GM12891 (cell line): ENCODE data around the gene COL6A2.
"Not testable (repeated sequence)": the region's sequence is repeated elsewhere in the genome, so short reads cannot be mapped to it uniquely, and the experiment has no call there.

Source experiments
- DNase-seq: peaks from one replicate; pipeline ENCODE4 v3.0.0; 2011; ENCODE audit warnings: low spot score; ENCODE audit not compliant: insufficient read length
- FAIRE-seq: peaks from 2 replicates; lab custom pipeline; 2011; peaks lifted over from hg19 to GRCh38; lab: Jason Lieb, UNC
- PAX5 ChIP-seq: IDR thresholded peaks from 2 replicates; pipeline ENCODE4 v1.6.1; 2011; ENCODE audit warnings: low read length, moderate library complexity, mild to moderate bottlenecking; ENCODE audit not compliant: insufficient read depth, severe bottlenecking
- POLR2A ChIP-seq: IDR thresholded peaks from 2 replicates; pipeline ENCODE4 v1.6.1; 2011; ENCODE audit warnings: low read depth, low read length, control low read depth
- POLR2AphosphoS5 ChIP-seq: IDR thresholded peaks from 2 replicates; pipeline ENCODE4 v1.6.1; 2011; ENCODE audit warnings: low read depth, low read length, control low read depth
- POU2F2 ChIP-seq: IDR thresholded peaks from 2 replicates; pipeline ENCODE4 v1.6.1; 2011; ENCODE audit warnings: low read depth, mild to moderate bottlenecking, control low read depth, low read length, moderate library complexity
- SPI1 ChIP-seq: IDR thresholded peaks from 2 replicates; pipeline ENCODE4 v1.6.1; 2011; ENCODE audit warnings: low read depth, low read length, control low read depth
- TAF1 ChIP-seq: IDR thresholded peaks from 2 replicates; pipeline ENCODE4 v1.6.1; 2011; ENCODE audit warnings: low read depth, low read length, control low read depth

The COL6A2 gene

DNA sequence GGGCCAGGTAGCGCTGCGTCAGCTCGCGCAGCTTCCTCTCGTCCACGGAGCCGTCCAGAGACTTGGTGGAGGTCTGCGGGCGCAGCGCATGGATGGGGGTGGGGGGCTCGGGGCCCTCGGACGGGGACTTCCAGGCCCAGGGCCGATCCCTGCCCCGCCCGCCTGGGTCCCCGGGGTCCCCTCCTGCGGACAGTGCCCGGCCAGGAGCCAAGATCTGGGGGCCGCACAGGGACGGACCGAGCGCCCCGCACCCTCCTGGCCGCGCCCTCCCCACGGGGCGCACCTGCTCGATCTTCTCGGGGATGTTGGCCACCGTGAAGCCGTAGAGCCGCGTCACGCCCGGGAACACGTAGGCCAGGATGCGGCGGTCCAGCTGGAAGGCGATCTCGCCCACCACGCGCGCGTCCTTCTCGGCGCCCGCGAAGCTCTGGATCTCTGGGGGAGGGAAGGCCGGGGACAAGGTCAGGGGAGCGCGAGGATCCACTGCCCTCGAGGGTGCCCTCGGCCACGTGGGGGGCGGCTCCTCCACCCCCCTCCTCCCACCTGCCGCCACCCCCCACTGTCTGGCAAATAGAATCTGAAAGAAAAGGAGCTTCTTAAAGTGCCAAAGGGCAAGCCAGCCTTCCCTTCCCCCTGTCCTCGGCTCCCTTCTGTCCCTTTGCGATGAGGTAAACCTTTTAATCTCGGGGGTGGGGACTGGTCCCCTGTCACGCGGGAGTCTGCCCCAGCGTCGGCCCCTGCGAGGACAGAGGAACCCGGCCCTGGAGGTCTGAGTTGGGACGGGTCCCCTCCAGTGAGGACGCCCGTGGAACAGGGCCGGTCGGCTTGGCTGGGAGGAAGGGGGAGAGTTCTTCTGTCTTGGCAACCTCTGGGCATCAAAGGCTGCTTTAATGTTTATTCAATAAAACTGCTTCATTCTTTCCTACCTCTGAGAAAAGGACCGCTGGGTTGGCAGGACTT, 64.0 kb downstream of the COL6A2 start:
- no peak for FAIRE-seq
- TF ChIP-seq POU2F2: no peak
- TF ChIP-seq PAX5: no peak
- no peak for TF ChIP-seq POLR2AphosphoS5
- TF ChIP-seq SPI1: no peak
- no peak for TF ChIP-seq POLR2A
- TF ChIP-seq TAF1: no peak
- no peak for DNase-seq

DNA sequence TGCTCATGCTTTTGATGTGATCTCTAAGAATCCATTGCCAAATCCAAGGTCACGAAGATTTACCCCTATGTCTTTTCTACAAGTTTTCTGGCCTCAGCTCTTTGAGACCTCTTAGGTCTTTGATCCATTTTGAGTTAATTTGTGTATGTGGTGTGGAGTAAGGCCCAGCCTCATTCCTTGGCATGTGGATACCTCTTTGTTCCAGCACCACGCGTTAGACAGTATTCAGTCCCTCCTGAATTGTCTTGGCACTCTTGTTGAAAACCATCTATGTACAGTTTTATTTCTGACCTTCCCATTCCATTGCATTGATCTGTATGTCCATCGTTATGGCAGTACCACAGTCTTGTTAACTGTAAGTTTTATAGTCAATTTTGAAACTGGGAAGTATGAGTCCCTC, 65.5 kb downstream of the COL6A2 start:
- no peak for FAIRE-seq
- TF ChIP-seq POU2F2 (no peak), TAF1 (no peak), SPI1 (no peak), POLR2AphosphoS5 (no peak), POLR2A (no peak), PAX5 (no peak)
- no peak for DNase-seq

DNA sequence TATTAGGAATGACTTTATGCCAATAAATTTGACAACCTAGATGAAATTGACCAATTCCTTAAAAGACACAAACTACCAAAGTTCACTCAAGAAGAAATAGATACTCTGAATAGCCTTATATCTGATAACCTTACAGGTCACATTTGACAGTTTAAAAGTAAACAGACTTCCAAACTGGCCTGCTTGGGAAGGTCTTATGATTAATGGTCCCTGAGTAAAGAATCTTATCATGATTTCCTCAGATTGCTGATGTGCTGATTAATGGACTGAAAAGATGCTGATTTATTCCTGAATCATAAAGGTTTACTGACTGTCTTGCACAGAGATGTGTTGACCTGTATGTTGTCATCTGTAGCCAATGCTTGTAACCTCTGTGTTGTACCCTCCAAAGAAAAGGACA, 67.2 kb downstream of the COL6A2 start:
- FAIRE-seq (no peak), DNase-seq (no peak)
- TF ChIP-seq POU2F2 (no peak), POLR2AphosphoS5 (no peak), TAF1 (no peak), POLR2A (no peak), PAX5 (no peak), SPI1 (no peak)

DNA sequence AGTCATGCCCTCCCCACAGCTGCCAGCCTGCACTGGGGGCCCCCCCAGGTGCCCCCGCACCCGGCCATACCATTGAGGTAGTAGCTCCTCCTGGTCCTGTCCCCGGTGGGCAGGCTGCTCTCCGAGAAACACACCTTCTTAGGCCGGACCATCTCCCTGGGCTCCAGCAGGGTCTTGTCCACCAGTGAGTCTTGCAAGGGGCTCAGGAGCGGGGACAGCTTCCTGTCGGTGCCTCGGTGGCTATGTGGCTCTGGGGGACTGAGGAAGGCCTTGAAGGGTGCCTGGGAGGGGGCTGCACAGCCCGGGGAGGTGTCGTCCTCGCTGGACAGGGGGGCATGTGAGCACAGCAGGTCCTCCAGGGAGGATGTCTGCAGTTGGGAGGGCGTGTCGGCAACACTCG, 70.3 kb downstream of the COL6A2 start:
- TF ChIP-seq TAF1: no peak
- TF ChIP-seq POLR2A: no peak
- TF ChIP-seq PAX5: no peak
- no peak for TF ChIP-seq POU2F2
- TF ChIP-seq SPI1: no peak
- no peak for TF ChIP-seq POLR2AphosphoS5
- no peak for FAIRE-seq
- DNase-seq: no peak

DNA sequence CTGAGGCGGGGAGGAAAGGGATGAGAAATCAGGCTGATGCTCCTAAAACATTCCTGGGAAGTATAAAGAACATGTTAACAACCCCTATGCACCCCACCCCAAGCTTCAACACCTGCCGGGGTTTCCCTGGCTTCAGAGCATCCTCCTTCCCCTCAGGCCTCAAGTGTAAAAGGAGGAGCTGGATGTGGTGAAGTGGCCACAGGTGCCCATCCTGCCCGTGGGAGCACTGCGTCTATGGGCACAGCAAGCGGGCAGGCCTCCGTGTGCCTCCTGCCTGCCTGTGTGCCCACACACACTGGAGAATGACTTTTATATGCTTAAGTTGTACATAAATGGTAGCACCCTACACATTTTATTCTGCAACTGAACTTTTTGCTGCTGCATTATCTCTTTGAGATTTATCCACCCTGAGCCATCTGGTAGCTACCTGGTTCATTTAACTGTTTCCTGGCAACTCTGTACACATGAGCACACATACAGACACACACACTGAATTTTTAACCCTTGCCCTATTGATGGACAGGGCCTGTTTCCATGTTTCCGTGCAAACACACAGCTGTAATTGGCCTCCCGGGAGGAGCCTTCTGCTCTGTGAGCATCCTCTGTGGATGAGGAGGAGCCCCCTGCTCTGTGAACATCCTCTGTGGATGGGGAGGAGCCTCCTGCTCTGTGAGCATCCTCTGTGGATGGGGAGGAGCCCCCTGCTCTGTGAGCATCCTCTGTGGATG, 70.9 kb downstream of the COL6A2 start:
- TF ChIP-seq SPI1: no peak
- TF ChIP-seq POLR2A: no peak
- TF ChIP-seq PAX5: no peak
- TF ChIP-seq POLR2AphosphoS5: no peak
- TF ChIP-seq TAF1: no peak
- no peak for TF ChIP-seq POU2F2
- DNase-seq: no peak
- FAIRE-seq: no peak

DNA sequence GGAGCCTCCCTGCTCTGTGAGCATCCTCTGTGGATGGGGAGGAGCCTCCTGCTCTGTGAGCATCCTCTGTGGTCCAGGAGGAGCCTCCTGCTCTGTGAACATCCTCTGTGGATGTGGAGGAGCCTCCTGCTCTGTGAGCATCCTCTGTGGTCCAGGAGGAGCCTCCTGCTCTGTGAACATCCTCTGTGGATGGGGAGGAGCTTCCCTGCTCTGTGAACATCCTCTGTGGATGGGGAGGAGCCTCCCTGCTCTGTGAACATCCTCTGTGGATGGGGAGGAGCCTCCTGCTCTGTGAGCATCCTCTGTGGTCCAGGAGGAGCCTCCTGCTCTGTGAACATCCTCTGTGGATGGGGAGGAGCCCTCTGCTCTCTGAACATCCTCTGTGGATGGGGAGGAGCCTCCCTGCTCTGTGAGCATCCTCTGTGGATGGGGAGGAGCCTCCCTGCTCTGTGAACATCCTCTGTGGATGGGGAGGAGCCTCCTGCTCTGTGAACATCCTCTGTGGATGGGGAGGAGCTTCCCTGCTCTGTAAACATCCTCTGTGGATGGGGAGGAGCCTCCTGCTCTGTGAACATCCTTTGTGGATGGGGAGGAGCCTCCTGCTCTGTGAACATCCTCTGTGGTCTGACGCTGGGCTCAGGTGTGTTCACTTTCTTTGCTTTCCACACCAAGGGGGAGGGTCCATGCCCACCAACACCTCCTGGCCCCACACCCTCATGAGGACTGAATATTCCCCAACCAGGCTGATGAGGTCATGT, 72.7 kb downstream of the COL6A2 start:
- DNase-seq, FAIRE-seq: not testable (repeated sequence)

DNA sequence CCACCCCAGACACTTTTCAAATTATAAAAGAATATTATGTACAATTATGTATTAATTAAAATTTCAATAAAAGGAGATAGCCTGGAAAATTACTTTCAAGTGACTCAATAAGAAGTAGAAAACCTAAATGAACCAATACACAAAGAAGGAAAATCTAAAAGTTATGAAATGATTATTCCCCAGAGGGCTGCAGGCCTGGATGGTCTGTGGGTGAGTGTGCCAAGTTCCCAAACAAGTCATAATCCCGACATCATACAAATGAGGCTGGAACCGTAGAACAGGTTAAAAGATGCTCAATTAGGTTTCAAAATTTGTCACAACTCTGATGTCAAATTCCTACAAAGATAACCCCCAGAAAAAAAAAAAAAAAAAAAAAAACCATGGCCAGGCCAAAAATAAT, 73.7 kb downstream of the COL6A2 start:
- DNase-seq (no peak), FAIRE-seq (no peak)
- TF ChIP-seq POLR2AphosphoS5 (no peak), TAF1 (no peak), SPI1 (no peak), POU2F2 (no peak), PAX5 (no peak)

DNA sequence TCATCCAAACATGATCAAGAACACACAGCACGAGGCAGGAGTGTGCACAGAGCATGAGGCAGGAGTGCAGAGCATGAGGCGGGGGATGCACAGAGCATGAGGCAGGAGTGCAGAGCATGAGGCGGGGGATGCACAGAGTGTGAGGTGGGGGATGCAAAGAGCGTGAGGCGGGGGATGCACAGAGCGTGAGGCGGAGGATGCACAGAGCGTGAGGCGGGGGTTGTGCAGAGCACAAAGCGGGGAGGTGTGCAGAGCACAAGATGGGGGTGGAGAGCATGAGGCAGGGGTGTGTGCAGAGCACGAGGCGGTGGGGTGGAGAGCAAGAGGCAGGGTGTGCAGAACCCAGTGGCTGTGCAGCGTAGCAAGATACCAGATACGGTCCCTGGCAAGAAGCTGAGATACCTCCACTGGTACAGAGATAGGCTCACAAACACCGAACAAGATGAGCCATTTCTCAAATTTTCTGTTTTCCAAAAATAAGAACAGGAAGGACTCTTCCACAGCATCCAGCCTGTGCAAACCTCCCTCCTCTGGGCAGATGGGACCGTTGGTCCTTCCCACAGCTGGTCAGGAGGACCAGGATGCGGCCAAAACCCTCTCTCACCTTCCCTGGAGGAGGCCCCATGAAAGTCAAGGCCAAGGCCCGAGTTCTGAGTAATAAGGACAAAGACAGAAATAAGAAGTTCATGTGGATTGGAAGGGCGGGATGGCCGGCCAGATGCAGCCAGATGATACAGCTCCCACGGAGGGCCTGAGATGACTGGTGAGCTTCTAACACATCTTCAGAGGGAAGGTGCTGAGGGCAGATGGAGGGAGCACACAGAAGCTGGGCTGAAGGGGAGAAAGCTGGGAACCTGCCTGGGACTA, 74.3 kb downstream of the COL6A2 start:
- DNase-seq (no peak), FAIRE-seq (no peak)
- TF ChIP-seq POLR2AphosphoS5 (no peak), POLR2A (no peak), TAF1 (no peak)

DNA sequence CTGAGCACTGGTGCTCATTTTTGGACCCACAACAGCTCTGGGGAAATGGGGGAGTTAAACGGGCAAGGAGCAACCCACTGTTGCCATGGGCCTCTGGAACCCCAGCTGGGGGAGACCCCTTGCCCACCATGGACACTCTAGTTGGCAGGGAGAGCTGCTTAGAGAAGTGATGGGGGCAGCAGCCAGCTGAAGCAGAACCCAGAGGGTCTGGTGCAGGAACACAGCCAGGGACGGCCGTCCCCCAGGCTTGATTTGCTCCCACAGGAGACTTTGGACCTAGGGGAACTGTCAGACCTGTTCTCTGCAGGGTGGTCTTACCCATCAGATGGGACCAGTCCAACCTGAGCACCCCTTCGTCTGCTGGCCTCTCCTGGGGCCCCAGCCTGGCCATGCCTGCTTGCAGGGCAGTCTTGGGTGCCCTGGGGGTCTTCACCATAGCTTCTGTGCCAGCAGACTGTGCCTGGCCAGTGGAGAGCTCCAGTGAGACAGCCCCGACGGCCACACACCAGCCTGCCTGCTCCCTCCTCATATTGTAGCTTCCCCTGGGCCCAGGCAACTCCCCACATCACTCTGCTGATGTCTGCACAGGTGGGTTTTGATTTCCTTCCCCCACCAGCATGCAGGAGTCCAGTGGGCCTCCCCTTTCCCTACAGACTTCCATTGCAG, 75.1 kb downstream of the COL6A2 start:
- no peak for FAIRE-seq
- no peak for TF ChIP-seq POLR2AphosphoS5
- no peak for TF ChIP-seq PAX5
- TF ChIP-seq TAF1: no peak
- TF ChIP-seq POLR2A: no peak
- TF ChIP-seq SPI1: no peak
- no peak for DNase-seq
